Measurements from ENCODE around the gene RGS13. TPM values are rescaled to one million over a fixed set of nuclear protein-coding genes. Genes with fewer than 3 reads are reported as not detected.

RGS13 gene
- total RNA-seq = under 1 TPM in 3 of 4 donors, not detected in 1; 0.10 to 0.56 (median 0.34) TPM

GRCh38 chr1:192635939-192636338 is at the start of gene RGS13:
Gene RGS13, plus strand, starts transcription at chr1:192636147. Its CDS starts 8,188 bp downstream, at chr1:192644335.
- 82% methylated on average over 4 of the region's 4 CpGs for WGBS
- no peak within 1 kb of the TSS for H3K4me3 ChIP-seq
- no peaks in the 10 kb centered on the region for H3K9me3 ChIP-seq
- H3K27ac ChIP-seq = no peak within 1 kb of the TSS
- TF ChIP-seq POLR2AphosphoS5 (IDR thresholded peaks at IDR 0.05) = no peak
- no peaks in the 10 kb centered on the region for H3K36me3 ChIP-seq
- H3K27me3 ChIP-seq = no peaks in the 10 kb centered on the region
- no peaks in the 10 kb centered on the region for H3K4me1 ChIP-seq
- DNase-seq (ENCODE audit: low spot score in 2 of 2) = no peak

GRCh38 chr1:192587386-192588266 is 48.3 kb upstream of the RGS13 start:
- no peak overlapping the region for H3K4me3 ChIP-seq
- H3K27ac ChIP-seq = no peak overlapping the region
- no peaks in the 10 kb centered on the region for H3K4me1 ChIP-seq
- TF ChIP-seq CTCF (IDR thresholded peaks at IDR 0.05) (no peak), POLR2A (IDR thresholded peaks at IDR 0.05) (no peak), POLR2AphosphoS5 (IDR thresholded peaks at IDR 0.05) (no peak), EP300 (IDR thresholded peaks at IDR 0.05) (no peak)
- 84% methylated on average over 5 of the region's 5 CpGs for WGBS
- H3K27me3 ChIP-seq = no peaks in the 10 kb centered on the region
- no peak for DNase-seq (ENCODE audit: low spot score in 2 of 2)
- H3K9me3 ChIP-seq = no peaks in the 10 kb centered on the region
- H3K36me3 ChIP-seq = no peaks in the 10 kb centered on the region

- 87% methylated on average over 1 of the region's 1 CpG for WGBS
These were observed 47.4 kb upstream of the RGS13 start for GRCh38 chr1:192588546-192588945.

GRCh38 chr1:192589813-192590212 is 46.1 kb upstream of the RGS13 start:
- 90% methylated on average over 3 of the region's 3 CpGs for WGBS
- DNase-seq (ENCODE audit: low spot score in 2 of 2) = no peak
- Histone ChIP-seq H3K4me1 (no peaks in the 10 kb centered on the region), H3K27me3 (no peaks in the 10 kb centered on the region), H3K27ac (no peak overlapping the region), H3K36me3 (no peaks in the 10 kb centered on the region), H3K4me3 (no peak overlapping the region), H3K9me3 (no peaks in the 10 kb centered on the region)
- TF ChIP-seq POLR2A (IDR thresholded peaks at IDR 0.05) (no peak), POLR2AphosphoS5 (IDR thresholded peaks at IDR 0.05) (no peak), CTCF (IDR thresholded peaks at IDR 0.05) (no peak), EP300 (IDR thresholded peaks at IDR 0.05) (no peak)

More at GRCh38 chr1:192588546-192588945, 47.4 kb upstream of the RGS13 start:
- TF ChIP-seq CTCF (IDR thresholded peaks at IDR 0.05) (no peak), POLR2AphosphoS5 (IDR thresholded peaks at IDR 0.05) (no peak), POLR2A (IDR thresholded peaks at IDR 0.05) (no peak), EP300 (IDR thresholded peaks at IDR 0.05) (no peak)
- no peaks in the 10 kb centered on the region for H3K9me3 ChIP-seq
- no peaks in the 10 kb centered on the region for H3K27me3 ChIP-seq
- H3K4me1 ChIP-seq = no peaks in the 10 kb centered on the region
- no peak overlapping the region for H3K4me3 ChIP-seq
- no peak for DNase-seq (ENCODE audit: low spot score in 2 of 2)
- no peaks in the 10 kb centered on the region for H3K36me3 ChIP-seq
- no peak overlapping the region for H3K27ac ChIP-seq

- Histone ChIP-seq H3K4me1 (no peaks in the 10 kb centered on the region), H3K27me3 (no peaks in the 10 kb centered on the region), H3K4me3 (no peak overlapping the region), H3K9me3 (no peaks in the 10 kb centered on the region), H3K27ac (no peak overlapping the region), H3K36me3 (no peaks in the 10 kb centered on the region)
- DNase-seq (ENCODE audit: low spot score in 2 of 2) = no peak
- TF ChIP-seq CTCF (IDR thresholded peaks at IDR 0.05) (no peak), POLR2A (IDR thresholded peaks at IDR 0.05) (no peak), EP300 (IDR thresholded peaks at IDR 0.05) (no peak), POLR2AphosphoS5 (IDR thresholded peaks at IDR 0.05) (no peak)
- WGBS = 62% methylated on average over 4 of the region's 4 CpGs
These were observed 43.4 kb upstream of the RGS13 start for GRCh38 chr1:192592517-192592916.

All from suprapubic skin (tissue), 4 donors.